Stimulated activated CD4-positive, alpha-beta T cell treated with anti-CD3 and anti-CD28 coated beads, TNF-alpha, amount 100 ng/mL, for 24 hours (primary cell): ENCODE results near the gene SMARCB1.

Experiments
- DNase-seq, 3 experiments: peaks; one replicate each; pipeline ENCODE4 v3.0.0-alpha.2; 2020; ENCODE audit warnings: low read depth in 3 of 3

SMARCB1 gene

DNA sequence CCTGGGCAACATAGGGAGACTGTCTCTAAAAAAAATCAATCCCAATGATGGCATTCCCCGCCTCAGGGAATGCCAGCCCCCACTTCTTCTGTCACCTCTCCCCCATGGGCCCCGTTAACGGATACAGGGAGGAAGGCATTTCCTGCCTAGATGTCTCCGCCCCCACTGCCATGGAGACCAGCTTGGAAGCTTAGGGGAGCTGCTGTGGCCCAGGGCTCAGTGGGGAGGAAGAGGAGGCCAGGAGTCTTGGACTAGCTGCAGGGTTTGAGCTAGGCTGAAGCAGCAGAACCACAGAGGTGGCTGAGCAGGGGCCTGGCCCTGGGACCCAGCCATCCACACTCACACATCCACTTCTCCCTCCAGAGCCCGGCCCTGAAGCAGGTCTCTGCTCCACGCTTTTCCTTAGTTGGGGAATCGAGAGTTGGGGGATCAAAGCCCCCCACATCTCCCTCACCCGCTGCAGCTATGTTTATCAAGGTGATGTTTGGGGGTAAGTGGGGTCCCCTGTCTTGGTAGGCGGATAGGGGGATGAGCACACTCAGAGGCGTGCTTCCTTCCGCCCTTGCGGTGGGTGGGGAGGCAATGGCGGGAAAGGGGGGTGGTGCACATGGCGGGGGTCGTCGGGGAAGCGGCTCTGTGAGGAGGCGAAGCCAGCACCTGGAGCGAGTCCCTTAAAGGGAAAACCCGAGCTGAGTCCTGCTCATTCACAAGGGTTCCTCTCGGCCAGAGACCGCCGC is 23.8 kb upstream of the SMARCB1 start, which contains the start of gene C22orf15:
Gene C22orf15, plus strand, starts transcription at position 149 of the 737 bp plus-strand sequence. Its CDS starts 317 bp downstream, at position 466.
- DNase-seq: no peak

DNA sequence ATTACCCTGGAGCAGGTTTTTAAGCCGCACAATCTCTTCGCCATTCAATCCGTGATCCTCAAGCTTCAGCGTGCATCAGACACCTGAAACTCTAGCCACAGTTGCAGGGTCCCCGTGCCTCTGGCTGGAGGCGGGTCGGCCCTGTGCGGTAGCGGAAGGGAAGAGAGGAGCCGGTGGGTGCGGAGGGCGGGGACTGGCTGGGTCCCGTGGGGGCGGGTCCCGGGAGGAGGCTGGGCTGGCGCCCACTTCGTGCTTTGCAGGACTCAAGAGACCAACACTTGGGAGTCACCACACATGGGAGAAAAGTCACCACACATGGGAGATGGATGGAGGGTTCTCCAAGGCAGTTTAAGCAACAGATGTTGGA is 23.2 kb upstream of the SMARCB1 start:
- DNase-seq: peak; percentile 27 to 61 (median 34)

DNA sequence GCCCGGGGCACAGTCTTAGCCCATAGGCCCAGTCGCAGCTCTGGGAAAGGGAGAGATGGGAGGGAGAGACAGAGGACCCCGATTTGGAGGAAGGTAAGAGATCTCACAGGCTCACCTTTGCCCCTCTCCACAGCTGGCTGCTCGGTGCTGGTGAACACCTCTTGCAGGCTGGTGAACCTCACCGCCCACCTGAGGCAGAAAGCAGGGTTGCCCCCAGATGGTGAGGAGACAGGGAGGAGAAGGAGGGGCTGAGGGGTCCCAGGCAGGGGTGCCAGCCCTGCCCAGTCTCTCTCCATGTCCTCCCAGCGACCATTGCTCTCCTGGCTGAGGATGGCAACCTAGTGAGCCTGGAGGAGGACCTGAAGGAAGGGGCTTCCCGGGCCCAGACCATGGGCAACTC is 22.8 kb upstream of the SMARCB1 start:
- DNase-seq: no peak

DNA sequence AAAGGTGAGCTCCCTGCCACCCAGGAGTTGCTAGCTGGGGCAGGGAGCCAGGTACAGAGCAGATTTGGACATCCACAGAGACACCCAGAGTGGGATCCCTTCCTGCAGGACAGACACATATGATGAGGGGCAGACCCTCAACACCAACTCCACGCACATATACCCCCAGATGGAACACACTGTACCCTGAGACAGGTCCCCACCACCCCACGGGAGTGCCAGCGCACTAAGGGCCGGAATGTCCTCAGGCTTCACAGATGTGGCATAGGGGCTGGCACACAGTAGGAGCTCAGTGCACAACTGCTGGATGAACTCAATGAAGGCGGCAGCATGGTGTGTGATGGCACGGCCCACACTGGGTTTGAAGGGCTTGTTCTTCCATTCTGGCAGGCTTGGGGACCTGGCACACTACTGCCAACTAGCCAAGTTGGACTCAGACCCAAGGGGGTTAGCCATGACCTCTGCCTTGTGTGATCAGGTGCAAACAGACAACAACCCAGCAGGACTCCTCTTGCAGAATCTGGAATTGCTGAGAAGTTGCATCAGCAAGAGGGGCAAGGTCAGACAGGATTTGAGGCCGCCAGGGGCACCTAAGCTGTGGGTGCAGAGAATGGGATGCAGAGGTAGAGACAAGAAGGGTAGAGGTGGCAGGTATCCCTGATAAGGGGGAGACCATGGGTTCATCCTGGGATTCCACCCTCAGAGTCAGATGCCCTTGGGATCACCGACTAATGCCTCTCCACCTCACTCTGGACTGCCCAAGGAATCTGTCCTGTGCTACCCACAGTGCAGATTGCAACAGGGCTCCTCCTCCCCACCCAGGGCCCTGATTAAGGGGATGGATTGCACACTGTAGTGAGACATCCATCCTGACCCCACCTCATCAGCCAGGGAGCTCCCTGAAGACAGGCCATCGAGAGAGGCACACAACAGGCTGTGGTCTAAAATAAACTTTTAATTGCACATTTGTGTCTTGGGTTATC is 21.6 kb upstream of the SMARCB1 start:
- no peak for DNase-seq

DNA sequence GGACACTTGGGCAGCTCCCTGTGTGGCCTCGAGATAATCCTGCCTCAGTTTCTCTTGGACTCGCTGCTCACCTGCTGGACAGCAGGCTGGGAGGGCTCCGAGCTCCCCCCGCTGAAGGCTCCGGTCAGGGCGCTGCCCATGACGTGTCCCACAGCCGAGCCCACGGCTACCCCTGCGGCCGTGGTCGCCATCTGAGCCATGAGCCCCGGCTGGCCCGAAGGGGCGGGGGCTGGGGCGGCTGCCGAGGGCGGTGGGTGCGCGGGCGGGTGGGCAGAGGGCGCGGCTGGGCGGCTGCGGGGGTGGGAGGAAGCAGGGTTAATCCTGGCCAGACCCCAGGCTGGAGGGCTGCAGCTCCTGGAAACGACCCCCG is 19.5 kb upstream of the SMARCB1 start:
- DNase-seq: no peak

DNA sequence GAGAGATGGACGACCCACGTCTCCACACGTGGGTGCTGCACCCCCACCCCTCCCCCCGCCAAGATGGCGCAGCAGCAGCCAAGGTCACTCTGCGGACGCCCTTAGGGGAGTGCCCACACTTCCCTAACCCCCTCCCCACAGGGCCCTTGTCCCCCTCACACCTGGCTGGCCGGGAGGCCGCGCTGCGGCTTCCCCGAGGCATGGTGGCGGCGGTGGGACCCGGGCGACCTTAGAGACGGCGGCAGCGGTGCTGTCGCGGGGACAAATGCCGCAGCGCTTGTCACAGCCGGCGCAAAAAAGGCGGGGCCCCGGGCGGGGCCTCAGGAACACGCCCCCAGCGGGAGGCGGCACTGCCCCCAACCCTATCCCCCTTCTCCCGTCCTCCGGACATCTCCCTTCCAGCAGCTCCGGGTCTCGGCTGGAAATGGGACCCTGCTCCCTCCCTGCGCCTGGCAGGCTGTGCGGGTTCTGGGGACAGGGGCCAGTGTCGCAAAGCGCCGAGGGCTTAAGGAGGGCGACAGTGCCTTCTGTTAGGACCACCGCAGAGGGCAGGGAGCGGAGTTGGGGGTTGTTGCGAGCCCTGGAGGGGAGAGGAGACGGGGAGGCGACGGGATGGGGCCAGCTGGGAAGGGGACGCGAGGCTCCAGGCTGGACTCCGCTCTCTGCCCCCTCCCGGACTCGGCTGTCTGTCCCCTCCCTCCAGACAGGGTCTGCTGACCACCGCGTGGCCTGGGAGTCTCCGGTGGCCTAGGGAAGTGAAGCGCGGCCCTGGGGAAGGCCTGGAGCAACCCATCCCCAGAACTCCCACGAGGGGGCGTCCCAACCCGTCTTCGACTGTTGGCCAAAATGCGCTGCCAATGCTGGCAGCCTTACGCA is 18.9 kb upstream of the SMARCB1 start, which contains the start of gene CHCHD10:
Gene CHCHD10, minus strand, starts transcription at position 300 of the 876 bp plus-strand sequence. Its CDS starts 98 bp downstream, at position 202.
- DNase-seq: peak; percentile 54 to 80 (median 67)

DNA sequence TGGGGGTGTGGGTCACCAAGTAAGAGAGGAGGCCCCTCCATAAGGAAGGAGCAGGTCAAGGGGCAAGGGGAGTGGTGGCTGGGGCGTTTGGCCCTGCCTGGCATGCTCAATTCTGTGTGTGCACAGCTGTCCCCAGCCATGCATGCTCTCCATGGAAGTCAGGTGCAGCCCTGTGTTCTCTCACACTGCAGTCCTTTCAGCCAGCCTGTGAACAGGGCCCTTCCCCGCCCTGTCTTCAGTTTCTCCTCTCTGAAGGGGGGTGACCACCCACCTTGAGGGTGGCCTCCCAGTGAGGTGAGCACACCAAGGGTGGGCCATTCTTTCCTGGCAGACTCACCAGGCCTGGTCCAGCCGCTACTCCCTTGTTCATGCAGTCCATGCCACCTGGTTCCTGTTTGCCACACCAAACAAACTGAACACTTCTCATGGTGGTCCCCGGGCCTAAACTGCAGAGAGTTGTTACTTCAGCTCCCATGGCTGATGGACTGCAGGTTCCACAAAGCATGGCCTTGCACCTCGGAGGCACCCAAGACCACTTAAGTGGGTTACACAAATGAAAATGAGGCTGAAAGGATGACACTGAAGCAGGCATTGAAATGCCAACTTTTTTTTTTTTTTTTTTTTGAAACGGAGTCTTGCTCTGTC is 17.3 kb upstream of the SMARCB1 start:
- no peak for DNase-seq

DNA sequence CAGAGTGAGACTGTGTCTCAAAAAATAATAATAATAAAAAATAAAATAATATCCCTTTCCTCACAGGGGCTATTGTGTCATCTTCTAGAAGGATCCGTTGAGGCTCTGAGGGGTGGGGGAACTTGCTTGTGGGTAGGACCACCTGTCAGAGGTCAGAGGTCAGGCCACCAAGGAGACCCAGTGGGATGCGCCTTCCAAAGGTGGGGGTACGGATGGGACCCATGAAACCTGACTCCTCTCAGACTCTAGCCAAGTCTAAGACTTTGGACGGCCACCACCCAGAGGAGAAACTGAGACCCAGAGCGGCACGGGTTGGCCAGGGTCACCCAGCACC is 14.5 kb upstream of the SMARCB1 start:
- no peak for DNase-seq

DNA sequence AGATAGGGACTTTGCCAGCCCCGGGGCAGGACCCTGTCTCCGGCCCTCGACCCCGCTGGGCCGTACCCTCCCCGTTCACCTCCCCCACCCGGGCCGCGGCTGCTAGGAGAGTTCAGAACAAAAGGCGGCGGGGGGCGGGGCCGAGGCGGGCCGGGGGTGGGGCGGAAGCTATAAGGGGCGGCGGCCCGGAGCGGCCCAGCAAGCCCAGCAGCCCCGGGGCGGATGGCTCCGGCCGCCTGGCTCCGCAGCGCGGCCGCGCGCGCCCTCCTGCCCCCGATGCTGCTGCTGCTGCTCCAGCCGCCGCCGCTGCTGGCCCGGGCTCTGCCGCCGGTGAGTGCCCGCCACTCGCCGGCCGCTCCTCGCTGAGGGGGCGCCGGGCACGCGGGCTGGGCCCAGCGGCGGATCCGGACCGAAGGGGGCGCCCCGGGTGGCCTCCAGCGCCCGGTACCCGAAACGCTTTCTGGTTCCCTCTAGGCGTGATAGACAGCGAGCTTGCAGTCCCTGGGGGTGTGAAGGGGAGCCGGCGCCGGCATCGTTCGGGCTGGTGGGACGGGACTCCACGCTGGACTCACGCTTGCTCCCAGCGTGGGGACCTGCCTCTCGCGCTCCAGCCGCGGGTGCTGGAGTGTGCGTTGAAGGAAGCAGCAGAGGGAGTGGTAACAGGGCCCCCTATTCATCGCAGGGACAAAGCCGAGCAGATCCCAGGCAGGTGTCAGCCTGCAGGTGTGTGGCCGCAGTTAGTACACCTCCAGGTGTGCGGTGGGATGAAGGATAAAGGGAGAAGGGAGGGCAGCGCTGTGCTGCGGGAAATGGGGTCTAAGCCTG is 13.9 kb upstream of the SMARCB1 start, which contains the start of gene MMP11:
Gene MMP11, plus strand, starts transcription at position 201 of the 825 bp plus-strand sequence. Its CDS starts 22 bp downstream, at position 223.
- peak in 2 of 3 experiments; percentile 27 to 57 for DNase-seq

DNA sequence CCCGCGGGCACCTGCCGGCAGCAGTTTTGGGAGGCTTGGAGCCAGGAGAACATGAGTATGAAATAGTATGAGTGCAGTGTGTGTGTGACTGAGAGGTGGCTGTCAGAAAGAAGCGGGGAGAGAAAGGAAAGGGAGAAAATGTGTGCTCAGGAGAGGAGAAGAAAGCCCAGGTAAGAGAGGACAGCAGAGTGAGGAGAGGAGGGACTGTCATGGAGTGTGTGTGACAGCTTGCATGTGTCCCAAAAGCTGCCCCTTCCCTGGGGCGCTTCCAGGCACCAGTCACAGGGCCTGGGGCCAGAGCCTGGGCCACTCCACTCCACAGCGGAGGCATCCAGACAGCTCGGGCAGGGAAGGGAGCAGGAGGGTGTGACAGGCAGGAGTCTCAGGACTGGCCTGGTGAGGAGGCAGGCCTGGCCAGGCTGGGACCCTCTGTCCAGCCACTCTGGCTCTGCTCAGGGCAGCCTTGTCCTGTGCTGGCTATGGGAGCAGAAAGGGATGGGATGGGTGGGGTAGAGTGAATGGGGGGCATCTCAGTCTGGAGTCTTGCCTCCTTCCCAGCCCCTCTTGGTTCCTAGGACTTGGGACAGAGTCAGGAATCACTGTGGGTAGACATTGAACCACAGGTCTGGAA is 13.2 kb upstream of the SMARCB1 start:
- DNase-seq: no peak

DNA sequence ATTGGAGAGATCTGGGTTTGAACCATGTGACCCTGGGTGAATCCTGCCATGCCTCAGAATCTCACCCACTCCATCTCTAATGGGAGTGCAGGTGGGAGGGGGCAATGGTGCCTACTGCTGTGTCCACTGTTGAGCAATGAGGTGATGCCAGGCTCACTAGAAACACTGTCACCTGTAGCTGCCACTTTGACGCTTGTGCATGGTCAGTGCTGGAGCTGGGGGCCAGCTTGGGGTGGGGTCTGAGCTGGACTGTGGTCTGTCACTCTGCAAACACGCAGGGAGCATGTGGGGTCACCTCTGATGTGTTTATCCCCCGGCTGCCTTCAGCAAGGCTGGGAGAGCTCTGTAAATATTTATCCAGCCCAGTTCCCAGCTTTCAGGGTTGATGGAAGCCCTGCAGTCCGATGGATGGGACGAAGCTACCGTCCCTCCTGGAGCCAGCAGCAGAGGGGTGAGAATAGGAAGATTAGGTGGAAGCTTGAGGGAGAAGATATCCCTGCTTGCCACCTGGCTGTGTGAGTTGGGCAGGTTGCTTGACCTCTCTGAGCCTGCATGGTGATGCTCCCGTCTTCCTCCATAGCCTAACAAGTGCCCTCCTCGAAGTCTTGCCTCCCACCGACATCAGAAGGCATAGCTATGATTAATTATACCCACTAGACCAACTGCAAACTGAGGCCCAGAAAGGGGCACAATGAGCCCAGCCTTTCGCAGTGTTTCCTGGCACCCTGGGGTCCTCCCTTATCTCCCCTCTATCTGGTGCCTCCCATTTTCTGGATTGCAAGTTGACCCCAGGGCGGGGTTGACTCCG is 12.4 kb upstream of the SMARCB1 start:
- no peak for DNase-seq

DNA sequence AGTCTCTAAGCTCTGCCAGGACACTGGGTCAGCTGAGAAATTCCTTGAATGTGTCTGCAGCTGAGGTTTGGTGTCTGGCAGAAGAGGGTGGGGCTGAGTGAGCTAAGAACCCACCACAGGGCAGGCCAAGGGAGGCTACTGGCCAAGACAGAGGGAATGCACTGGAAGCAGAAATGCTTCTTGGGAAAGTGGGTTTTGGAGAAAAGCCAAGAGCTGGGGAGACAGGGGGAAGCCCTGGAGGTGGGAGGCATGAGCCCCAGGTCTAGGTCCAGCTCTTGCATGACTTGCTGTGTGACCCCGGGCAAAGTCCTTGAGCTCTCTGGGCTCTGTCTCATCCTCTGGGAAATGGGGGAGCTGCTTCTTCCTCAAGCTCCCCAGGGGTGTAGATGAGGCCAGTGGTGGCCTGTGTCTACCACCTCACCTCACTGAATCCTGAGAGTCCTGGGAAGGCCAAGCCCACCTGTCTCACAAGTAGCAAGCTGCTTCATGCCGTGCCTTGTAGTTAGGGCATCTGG is 11.8 kb upstream of the SMARCB1 start:
- no peak for DNase-seq

DNA sequence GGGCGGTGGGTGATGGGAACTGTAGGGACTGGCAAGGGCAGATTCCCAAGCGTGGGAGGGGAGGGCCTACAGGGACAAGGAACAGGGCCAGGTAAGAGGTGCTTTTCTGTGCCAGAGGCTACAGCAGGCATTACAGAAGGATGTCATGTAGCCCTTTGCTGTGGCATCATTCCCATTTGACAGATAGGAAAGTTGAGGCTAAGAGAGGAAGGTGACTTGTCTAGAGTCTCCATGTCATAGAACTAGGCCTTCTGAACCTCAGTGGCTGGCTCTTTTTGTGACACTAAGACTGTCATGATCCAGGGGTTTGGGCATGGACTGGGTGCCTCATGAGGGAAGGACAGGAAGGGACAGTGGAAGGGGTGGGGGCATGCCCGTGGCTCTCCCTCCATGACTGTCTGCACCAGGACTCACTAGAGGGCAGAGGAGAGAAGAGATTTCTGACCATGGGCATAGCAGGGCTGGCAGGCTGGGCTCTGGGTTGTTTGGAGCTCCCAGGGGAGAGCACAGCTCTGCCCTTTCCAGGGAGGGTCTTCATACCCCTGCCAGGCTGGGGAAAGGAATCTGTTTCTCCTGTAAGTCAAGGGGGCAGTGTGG is 10.9 kb upstream of the SMARCB1 start:
- DNase-seq: no peak

DNA sequence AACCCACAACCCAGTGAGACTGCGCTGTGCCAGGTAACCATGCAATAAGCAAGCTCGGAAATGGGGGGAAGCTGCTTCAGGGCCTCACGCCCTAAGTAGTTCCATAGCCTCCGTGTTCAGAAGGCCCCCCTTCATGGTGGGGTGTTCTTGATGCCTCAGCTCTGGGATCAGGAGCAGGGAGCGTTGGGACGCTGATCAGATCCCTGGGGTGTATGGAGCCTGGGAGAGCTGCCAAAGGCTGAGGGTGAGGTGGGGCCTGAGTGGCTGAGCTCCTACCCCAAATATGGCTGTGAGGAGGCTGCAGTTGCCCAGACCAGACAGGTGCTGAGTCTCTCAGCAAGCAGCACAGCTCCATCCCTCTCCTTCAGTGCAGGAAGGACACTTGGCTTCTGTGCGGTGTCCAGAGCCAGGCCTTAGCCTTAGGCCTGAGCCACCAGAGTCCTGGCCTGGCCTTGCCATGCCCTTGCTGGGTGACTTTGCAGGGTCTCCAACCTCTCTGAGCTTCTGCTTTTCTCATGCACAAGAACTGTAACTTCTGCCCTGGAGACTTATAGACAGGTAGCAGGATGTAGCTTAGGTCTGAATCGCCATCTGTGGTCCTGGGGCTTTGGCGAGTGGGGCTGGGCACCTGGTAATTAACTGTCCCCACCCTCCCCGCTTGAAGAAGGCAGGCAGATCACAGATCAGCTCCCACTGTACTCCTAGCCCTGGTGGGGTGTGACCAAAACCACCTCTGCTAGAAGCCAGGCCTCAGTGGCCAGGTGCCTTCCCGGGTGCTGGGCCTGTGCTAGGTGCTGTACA is 8.8 kb upstream of the SMARCB1 start:
- no peak for DNase-seq

DNA sequence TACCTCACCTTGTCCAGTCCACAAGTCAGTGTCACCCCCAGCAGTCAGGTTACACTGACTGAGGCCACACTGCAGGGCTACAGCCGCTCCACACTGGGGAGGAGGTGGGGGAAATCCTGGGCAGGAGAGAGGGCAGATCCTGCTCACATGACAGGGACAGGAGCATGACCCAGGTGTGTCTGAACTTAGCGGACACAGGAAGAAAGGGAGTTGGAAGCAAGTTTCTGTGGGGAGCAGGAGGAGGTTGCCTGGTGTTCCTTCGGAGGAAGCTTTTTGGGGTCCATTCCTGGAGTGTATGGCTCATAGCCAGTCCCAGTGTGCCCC is 8.2 kb upstream of the SMARCB1 start:
- DNase-seq: no peak

DNA sequence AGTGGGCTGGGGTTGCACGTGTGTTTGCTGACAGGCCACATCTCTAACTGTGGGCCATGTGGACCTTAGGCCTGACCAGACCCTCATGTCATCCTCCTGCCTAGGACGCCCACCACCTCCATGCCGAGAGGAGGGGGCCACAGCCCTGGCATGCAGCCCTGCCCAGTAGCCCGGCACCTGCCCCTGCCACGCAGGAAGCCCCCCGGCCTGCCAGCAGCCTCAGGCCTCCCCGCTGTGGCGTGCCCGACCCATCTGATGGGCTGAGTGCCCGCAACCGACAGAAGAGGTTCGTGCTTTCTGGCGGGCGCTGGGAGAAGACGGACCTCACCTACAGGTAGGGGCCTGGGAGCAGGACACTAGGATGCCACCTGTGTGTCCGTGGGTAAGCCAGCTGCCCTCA is 7.7 kb upstream of the SMARCB1 start:
- no peak for DNase-seq

DNA sequence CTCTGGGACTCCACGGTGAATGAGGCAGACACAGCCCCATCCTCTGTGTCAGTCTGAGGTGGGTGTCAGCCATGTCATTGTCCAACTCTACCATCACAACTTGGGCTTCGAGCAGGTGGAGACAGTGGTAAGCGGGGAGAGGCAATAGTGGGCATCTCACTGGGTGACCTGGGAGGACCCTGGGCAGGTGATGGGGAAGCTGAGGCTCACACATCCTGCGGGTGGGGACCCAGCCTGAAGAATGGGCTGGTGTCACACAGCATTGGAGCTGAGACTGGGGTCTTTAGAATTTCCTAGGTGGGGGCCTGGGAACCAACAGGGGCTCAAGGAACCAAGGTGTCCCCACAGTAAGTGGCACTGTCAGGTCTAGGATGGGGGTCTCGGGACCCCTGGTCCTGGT is 7.0 kb upstream of the SMARCB1 start:
- no peak for DNase-seq
